ENCODE data around the gene SHANK3. TPM values are rescaled to one million over a fixed set of nuclear protein-coding genes. Genes with fewer than 3 reads are reported as not detected.

The SHANK3 gene
- total and polyA plus RNA-seq, 4 donors: 1.1 to 10.0 (median 5.8) TPM

DNA sequence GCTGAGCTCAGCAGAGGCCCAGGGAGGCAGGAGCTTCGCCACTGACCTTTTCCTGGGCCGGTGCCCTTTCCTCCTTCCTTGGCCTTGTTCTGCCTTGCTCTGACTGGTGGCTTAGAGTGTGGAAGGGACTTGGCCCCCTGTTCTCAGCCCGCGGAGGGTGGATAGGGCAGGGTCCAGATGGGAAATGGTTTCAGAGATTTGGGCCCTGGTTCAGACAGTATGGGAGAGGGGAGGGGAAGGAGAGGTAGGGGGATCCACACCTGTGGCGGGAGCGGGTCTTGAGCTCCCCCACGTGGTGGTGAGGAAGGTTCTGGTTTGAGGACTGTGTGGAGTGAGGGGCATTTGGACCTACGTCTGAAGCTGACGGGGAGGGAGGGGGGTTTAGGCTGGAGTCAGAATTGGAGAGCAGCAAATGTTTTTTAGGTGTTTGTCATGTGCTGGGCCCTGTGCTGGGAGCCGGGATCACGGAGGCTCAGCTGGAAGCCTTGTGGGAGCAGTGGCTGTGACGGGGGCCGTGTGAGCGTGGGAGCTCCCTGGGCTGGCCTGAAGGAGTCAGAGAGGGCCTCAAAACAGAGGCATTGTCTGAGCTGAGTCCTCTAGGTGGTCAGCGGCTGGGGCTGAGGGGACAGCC is 27.2 kb downstream of the SHANK3 start:
- Histone ChIP-seq H3K9me3 (ENCODE audit: control insufficient read depth in 4 of 4, low read length in 3 of 4) (no peaks in the 10 kb centered on the region), H3K4me1 (ENCODE audit: control insufficient read depth in 4 of 4, insufficient read depth in 4 of 4, low read length in 3 of 4) (peaks cover 17 to 75% (median 54%) of the 10 kb centered on the region in 4 donors), H3K36me3 (ENCODE audit: control insufficient read depth in 4 of 4, insufficient read depth in 3 of 4, low read depth in 1 of 4, low read length in 3 of 4) (peaks cover 0 to 6% (median 3%) of the 10 kb centered on the region in 4 donors), H3K27me3 (ENCODE audit: control insufficient read depth in 4 of 4, insufficient read depth in 4 of 4, low read length in 3 of 4) (no peaks in the 10 kb centered on the region), H3K27ac (ENCODE audit: low read depth in 1 of 2, low read length in 2 of 2) (peak overlapping the region; percentile 98), H3K9ac (ENCODE audit: low read depth in 1 of 2, low read length in 2 of 2) (peak overlapping the region in 1 of 2 donors; percentile 77), H3K4me3 (ENCODE audit: low read depth in 1 of 3, low read length in 3 of 3) (no peak overlapping the region)
- TF ChIP-seq FOXA1 (IDR thresholded peaks at IDR 0.05) (no peak), YY1 (IDR thresholded peaks at IDR 0.05) (no peak), SP1 (IDR thresholded peaks at IDR 0.05) (no peak), NR2F2 (IDR thresholded peaks at IDR 0.05) (no peak), RAD21 (IDR thresholded peaks at IDR 0.05) (peak; percentile 26 to 41), FOXA2 (IDR thresholded peaks at IDR 0.05) (no peak), TAF1 (conservative IDR thresholded peaks at IDR 0.05) (no peak), HNF4G (IDR thresholded peaks at IDR 0.05) (no peak), JUND (IDR thresholded peaks at IDR 0.05) (no peak), RXRA (IDR thresholded peaks at IDR 0.05) (peak in 1 of 2 donors; percentile 25), EGR1 (IDR thresholded peaks at IDR 0.05; ENCODE audit: low read depth in 2 of 2) (no peak), GABPA (IDR thresholded peaks at IDR 0.05 in 1 of 2, conservative IDR thresholded peaks at IDR 0.05 in 1 of 2) (no peak)
- TF ChIP-seq, protein P1, sequence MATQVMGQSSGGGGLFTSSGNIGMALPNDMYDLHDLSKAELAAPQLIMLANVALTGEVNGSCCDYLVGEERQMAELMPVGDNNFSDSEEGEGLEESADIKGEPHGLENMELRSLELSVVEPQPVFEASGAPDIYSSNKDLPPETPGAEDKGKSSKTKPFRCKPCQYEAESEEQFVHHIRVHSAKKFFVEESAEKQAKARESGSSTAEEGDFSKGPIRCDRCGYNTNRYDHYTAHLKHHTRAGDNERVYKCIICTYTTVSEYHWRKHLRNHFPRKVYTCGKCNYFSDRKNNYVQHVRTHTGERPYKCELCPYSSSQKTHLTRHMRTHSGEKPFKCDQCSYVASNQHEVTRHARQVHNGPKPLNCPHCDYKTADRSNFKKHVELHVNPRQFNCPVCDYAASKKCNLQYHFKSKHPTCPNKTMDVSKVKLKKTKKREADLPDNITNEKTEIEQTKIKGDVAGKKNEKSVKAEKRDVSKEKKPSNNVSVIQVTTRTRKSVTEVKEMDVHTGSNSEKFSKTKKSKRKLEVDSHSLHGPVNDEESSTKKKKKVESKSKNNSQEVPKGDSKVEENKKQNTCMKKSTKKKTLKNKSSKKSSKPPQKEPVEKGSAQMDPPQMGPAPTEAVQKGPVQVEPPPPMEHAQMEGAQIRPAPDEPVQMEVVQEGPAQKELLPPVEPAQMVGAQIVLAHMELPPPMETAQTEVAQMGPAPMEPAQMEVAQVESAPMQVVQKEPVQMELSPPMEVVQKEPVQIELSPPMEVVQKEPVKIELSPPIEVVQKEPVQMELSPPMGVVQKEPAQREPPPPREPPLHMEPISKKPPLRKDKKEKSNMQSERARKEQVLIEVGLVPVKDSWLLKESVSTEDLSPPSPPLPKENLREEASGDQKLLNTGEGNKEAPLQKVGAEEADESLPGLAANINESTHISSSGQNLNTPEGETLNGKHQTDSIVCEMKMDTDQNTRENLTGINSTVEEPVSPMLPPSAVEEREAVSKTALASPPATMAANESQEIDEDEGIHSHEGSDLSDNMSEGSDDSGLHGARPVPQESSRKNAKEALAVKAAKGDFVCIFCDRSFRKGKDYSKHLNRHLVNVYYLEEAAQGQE (IDR thresholded peaks at IDR 0.05): no peak
- TF ChIP-seq, protein P2, sequence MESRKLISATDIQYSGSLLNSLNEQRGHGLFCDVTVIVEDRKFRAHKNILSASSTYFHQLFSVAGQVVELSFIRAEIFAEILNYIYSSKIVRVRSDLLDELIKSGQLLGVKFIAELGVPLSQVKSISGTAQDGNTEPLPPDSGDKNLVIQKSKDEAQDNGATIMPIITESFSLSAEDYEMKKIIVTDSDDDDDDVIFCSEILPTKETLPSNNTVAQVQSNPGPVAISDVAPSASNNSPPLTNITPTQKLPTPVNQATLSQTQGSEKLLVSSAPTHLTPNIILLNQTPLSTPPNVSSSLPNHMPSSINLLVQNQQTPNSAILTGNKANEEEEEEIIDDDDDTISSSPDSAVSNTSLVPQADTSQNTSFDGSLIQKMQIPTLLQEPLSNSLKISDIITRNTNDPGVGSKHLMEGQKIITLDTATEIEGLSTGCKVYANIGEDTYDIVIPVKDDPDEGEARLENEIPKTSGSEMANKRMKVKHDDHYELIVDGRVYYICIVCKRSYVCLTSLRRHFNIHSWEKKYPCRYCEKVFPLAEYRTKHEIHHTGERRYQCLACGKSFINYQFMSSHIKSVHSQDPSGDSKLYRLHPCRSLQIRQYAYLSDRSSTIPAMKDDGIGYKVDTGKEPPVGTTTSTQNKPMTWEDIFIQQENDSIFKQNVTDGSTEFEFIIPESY (IDR thresholded peaks at IDR 0.05): no peak
- 29% methylated on average over 15 of the region's 15 CpGs for WGBS
- no peak for DNase-seq (ENCODE audit: low spot score)

DNA sequence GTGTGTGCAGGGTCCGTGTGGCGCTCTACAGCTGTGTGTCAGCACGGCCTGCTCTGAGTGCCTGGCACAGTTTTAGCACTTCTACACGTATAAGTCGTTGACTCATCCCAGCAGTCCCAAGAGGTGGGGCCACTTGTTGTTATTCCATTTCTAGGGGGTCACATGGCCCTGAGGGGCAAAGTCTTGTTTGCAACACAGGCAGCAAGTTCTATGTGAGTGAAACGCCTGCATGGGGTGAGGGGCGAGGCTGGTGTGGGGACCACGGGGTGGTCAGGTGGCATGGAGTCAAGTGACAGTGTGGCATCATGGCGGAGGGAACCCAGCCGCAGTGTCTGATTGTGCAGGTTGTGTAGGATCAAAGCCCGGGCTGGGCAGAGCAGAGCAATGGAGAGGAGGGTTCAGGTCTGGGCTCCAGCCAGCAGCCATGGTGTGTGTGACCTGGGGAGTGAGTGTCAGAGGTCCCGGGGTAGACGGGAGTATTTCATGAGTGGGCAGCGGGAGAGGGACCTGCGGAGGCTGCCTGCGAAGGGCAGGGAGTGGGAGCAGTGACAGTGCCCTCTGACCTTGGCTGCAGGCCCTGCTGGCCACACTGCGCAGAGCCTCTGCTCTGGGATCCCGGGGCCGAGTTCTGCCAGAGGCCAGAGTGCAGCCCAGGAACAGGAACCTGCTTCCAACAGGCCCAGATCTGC is 27.9 kb downstream of the SHANK3 start:
- WGBS: 33% methylated on average over 19 of the region's 19 CpGs
- Histone ChIP-seq H3K4me3 (ENCODE audit: low read depth in 1 of 3, low read length in 3 of 3) (peak overlapping the region in 2 of 3 donors; percentile 12 to 34), H3K9me3 (ENCODE audit: control insufficient read depth in 4 of 4, low read length in 3 of 4) (no peaks in the 10 kb centered on the region), H3K27me3 (ENCODE audit: control insufficient read depth in 4 of 4, insufficient read depth in 4 of 4, low read length in 3 of 4) (no peaks in the 10 kb centered on the region), H3K36me3 (ENCODE audit: control insufficient read depth in 4 of 4, insufficient read depth in 3 of 4, low read depth in 1 of 4, low read length in 3 of 4) (peaks cover 0 to 9% (median 5%) of the 10 kb centered on the region in 4 donors), H3K4me1 (ENCODE audit: control insufficient read depth in 4 of 4, insufficient read depth in 4 of 4, low read length in 3 of 4) (peaks cover 17 to 75% (median 55%) of the 10 kb centered on the region in 4 donors), H3K27ac (ENCODE audit: low read depth in 1 of 2, low read length in 2 of 2) (peak overlapping the region; percentile 98), H3K9ac (ENCODE audit: low read depth in 1 of 2, low read length in 2 of 2) (peak overlapping the region in 1 of 2 donors; percentile 77)
- DNase-seq (ENCODE audit: low spot score): peak; percentile 70
- TF ChIP-seq JUND (IDR thresholded peaks at IDR 0.05) (peak; percentile 80 to 87), HNF4A (conservative IDR thresholded peaks at IDR 0.05) (peak; percentile 86 to 91), YY1 (IDR thresholded peaks at IDR 0.05) (peak; percentile 91), FOXA1 (IDR thresholded peaks at IDR 0.05) (no peak), TAF1 (conservative IDR thresholded peaks at IDR 0.05) (no peak), RXRA (IDR thresholded peaks at IDR 0.05) (peak; percentile 66 to 70), FOXA2 (IDR thresholded peaks at IDR 0.05) (no peak), NR2F2 (IDR thresholded peaks at IDR 0.05) (peak; percentile 80), GABPA (IDR thresholded peaks at IDR 0.05 in 1 of 2, conservative IDR thresholded peaks at IDR 0.05 in 1 of 2) (no peak), SP1 (IDR thresholded peaks at IDR 0.05) (peak; percentile 83), EGR1 (IDR thresholded peaks at IDR 0.05; ENCODE audit: low read depth in 2 of 2) (peak in 1 of 2 donors; percentile 25), HNF4G (IDR thresholded peaks at IDR 0.05) (peak; percentile 71)
- TF ChIP-seq, protein P3, sequence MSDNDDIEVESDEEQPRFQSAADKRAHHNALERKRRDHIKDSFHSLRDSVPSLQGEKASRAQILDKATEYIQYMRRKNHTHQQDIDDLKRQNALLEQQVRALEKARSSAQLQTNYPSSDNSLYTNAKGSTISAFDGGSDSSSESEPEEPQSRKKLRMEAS (IDR thresholded peaks at IDR 0.05): no peak
- TF ChIP-seq, protein P1 (IDR thresholded peaks at IDR 0.05): peak; percentile 13
- TF ChIP-seq, protein P2 (IDR thresholded peaks at IDR 0.05): no peak
- TF ChIP-seq, protein P4, sequence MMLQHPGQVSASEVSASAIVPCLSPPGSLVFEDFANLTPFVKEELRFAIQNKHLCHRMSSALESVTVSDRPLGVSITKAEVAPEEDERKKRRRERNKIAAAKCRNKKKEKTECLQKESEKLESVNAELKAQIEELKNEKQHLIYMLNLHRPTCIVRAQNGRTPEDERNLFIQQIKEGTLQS (IDR thresholded peaks at IDR 0.05): peak; percentile 69

Data from liver (tissue), 9 donors.